Retinal pigment epithelial cell (primary cell): ENCODE results near the gene FAP.

Experiments
- DNase-seq: peaks from one replicate; pipeline ENCODE4 v3.0.0-alpha.2; 2010; ENCODE audit warnings: low read depth
- H3K4me3 ChIP-seq: 2 replicates; pipeline ENCODE4 v1.5.1; 2011; ENCODE audit warnings: mild to moderate bottlenecking, low read length, control low read depth, moderate library complexity
- CTCF ChIP-seq: conservative IDR thresholded peaks from 2 replicates; pipeline ENCODE4 v1.5.1; 2011; ENCODE audit warnings: low read depth, low read length, control low read depth, inconsistent platforms

Gene FAP

GRCh38 chr2:162256591-162256991, 13.3 kb upstream of the FAP start:
- TF ChIP-seq CTCF: no peak
- no peak for DNase-seq
- H3K4me3 ChIP-seq: no peak overlapping the region

GRCh38 chr2:162254236-162254871, 11.1 kb upstream of the FAP start:
- no peak for DNase-seq
- TF ChIP-seq CTCF: no peak
- no peak overlapping the region for H3K4me3 ChIP-seq

GRCh38 chr2:162253435-162253834, 10.2 kb upstream of the FAP start:
- DNase-seq: no peak
- no peak overlapping the region for H3K4me3 ChIP-seq
- no peak for TF ChIP-seq CTCF

GRCh38 chr2:162252153-162252552, 8.9 kb upstream of the FAP start:
- TF ChIP-seq CTCF: no peak
- no peak for DNase-seq

GRCh38 chr2:162245781-162246180, 2.5 kb upstream of the FAP start:
- no peak for DNase-seq
- no peak overlapping the region for H3K4me3 ChIP-seq
- TF ChIP-seq CTCF: no peak

More at GRCh38 chr2:162252153-162252552, 8.9 kb upstream of the FAP start:
- no peak overlapping the region for H3K4me3 ChIP-seq

- H3K4me3 ChIP-seq: no peak overlapping the region
- no peak for DNase-seq
- no peak for TF ChIP-seq CTCF
Observed at GRCh38 chr2:162245061-162245460, 1.8 kb upstream of the FAP start.

GRCh38 chr2:162244541-162245031, 1.3 kb upstream of the FAP start:
- H3K4me3 ChIP-seq: no peak overlapping the region
- peak; percentile 72 for DNase-seq

More at GRCh38 chr2:162244541-162245031, 1.3 kb upstream of the FAP start:
- TF ChIP-seq CTCF: no peak
